OCI-LY7 (cell line): ENCODE data around the gene PIEZO1.

Experiments used
- EZH2phosphoT487 ChIP-seq: fragments of 200-600 bp; sonication (generic); IDR thresholded peaks from 2 replicates; pipeline ENCODE4 v1.6.1; 2018; ENCODE audit warnings: low read depth, borderline replicate concordance, mild to moderate bottlenecking, mixed run types, antibody characterized with exemption, low read length, moderate library complexity, mixed read lengths
- TF ChIP-seq, protein P1 (sequence below): fragments of 200-600 bp; sonication (generic); conservative IDR thresholded peaks from 2 replicates; pipeline ENCODE4 v1.5.1; 2014; ENCODE audit warnings: mild to moderate bottlenecking, antibody characterized with exemption, low read length, moderate library complexity, mixed read lengths

DNA sequence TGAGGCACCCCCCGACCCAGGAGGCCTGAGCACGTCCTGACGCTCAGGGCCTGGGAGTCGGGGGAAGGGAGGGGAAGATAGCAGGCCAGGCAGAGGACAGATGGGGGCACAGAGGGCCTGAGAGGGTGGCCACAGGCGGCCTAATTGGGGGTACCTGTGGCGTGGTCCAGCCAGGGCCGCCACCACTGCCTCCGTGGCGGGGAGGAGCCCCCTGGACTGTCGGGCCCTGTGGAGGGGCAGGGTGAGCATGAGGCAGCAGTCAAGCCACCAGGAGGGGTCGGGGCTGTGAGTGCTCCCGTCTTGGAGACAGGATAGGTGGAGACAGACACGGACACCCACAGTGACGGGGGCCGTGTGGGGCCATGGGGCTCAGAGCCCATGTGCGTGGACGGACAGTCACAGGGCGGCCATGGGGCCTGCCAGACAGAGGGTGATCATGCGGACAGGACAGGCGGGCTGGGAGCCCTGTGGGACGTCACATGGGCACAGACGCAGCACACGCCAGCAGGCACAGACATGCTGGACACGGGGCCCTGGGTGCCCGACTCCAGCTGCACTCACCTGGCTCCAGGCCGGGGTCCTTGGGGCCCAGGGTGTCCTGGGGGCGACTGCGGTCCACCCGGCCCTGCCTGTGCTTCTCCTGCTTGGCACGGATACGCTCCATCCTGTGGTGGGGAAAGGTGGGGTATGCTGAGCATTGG, 60.0 kb downstream of the PIEZO1 start:
- TF ChIP-seq, protein P1, sequence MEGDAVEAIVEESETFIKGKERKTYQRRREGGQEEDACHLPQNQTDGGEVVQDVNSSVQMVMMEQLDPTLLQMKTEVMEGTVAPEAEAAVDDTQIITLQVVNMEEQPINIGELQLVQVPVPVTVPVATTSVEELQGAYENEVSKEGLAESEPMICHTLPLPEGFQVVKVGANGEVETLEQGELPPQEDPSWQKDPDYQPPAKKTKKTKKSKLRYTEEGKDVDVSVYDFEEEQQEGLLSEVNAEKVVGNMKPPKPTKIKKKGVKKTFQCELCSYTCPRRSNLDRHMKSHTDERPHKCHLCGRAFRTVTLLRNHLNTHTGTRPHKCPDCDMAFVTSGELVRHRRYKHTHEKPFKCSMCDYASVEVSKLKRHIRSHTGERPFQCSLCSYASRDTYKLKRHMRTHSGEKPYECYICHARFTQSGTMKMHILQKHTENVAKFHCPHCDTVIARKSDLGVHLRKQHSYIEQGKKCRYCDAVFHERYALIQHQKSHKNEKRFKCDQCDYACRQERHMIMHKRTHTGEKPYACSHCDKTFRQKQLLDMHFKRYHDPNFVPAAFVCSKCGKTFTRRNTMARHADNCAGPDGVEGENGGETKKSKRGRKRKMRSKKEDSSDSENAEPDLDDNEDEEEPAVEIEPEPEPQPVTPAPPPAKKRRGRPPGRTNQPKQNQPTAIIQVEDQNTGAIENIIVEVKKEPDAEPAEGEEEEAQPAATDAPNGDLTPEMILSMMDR, result no peak
- no peak for TF ChIP-seq EZH2phosphoT487
